ENCODE data around the gene SIK2.

SIK2 gene

GRCh38 chr11:111739299-111739698 lies 137.1 kb downstream of the SIK2 start:
- TF ChIP-seq CTCF (IDR thresholded peaks at IDR 0.05; ENCODE audit: low read length, missing control alignments) = no peak
- no peak overlapping the region for H3K4me3 ChIP-seq (replicated peaks; ENCODE audit: low read depth, low read length)
- DNase-seq (ENCODE audit: low read depth) = no peak

GRCh38 chr11:111741751-111742150 lies 139.5 kb downstream of the SIK2 start:
- TF ChIP-seq CTCF (IDR thresholded peaks at IDR 0.05; ENCODE audit: low read length, missing control alignments) = no peak

GRCh38 chr11:111743700-111744099 lies 141.5 kb downstream of the SIK2 start:
- no peak overlapping the region for H3K4me3 ChIP-seq (replicated peaks; ENCODE audit: low read depth, low read length)
- no peak for DNase-seq (ENCODE audit: low read depth)
- TF ChIP-seq CTCF (IDR thresholded peaks at IDR 0.05; ENCODE audit: low read length, missing control alignments) = no peak

More at GRCh38 chr11:111741751-111742150, 139.5 kb downstream of the SIK2 start:
- no peak overlapping the region for H3K4me3 ChIP-seq (replicated peaks; ENCODE audit: low read depth, low read length)
- DNase-seq (ENCODE audit: low read depth) = no peak

GRCh38 chr11:111745719-111746504 lies 143.7 kb downstream of the SIK2 start:
- no peak overlapping the region for H3K4me3 ChIP-seq (replicated peaks; ENCODE audit: low read depth, low read length)
- peak; percentile 51 for DNase-seq (ENCODE audit: low read depth)
- no peak for TF ChIP-seq CTCF (IDR thresholded peaks at IDR 0.05; ENCODE audit: low read length, missing control alignments)

GRCh38 chr11:111748035-111748804 lies 146.0 kb downstream of the SIK2 start:
- H3K4me3 ChIP-seq (replicated peaks; ENCODE audit: low read depth, low read length) = no peak overlapping the region
- no peak for DNase-seq (ENCODE audit: low read depth)
- TF ChIP-seq CTCF (IDR thresholded peaks at IDR 0.05; ENCODE audit: low read length, missing control alignments) = no peak

- H3K4me3 ChIP-seq (replicated peaks; ENCODE audit: low read depth, low read length) = no peak overlapping the region
- no peak for DNase-seq (ENCODE audit: low read depth)
These were observed 147.4 kb downstream of the SIK2 start for GRCh38 chr11:111749646-111750045.

More at GRCh38 chr11:111749646-111750045, 147.4 kb downstream of the SIK2 start:
- no peak for TF ChIP-seq CTCF (IDR thresholded peaks at IDR 0.05; ENCODE audit: low read length, missing control alignments)

All from fibroblast of pulmonary artery (primary cell).